ENCODE data around the gene BBS9.

The BBS9 gene

GRCh38 chr7:33099154-33099940 lies 30.0 kb upstream of the BBS9 start:
- Histone ChIP-seq H3K9ac (ENCODE audit: low read length in 5 of 5) (no peak overlapping the region), H3K4me3 (ENCODE audit: low read depth in 1 of 5, low read length in 5 of 5) (no peak overlapping the region), H3K27ac (ENCODE audit: low read depth, low read length) (no peak overlapping the region), H3K36me3 (ENCODE audit: control insufficient read depth in 5 of 5, insufficient read depth in 5 of 5, low read length in 5 of 5) (peaks cover 17 to 66% (median 57%) of the 10 kb centered on the region in 5 donors), H3K9me3 (ENCODE audit: control insufficient read depth in 5 of 5, low read length in 5 of 5) (no peaks in the 10 kb centered on the region), H3K27me3 (ENCODE audit: control insufficient read depth in 5 of 5, insufficient read depth in 4 of 5, low read length in 5 of 5) (no peaks in the 10 kb centered on the region), H3K4me1 (ENCODE audit: control insufficient read depth in 5 of 5, insufficient read depth in 5 of 5, low read length in 5 of 5) (peaks cover 0 to 17% (median 4%) of the 10 kb centered on the region in 5 donors)

- H3K36me3 ChIP-seq (ENCODE audit: control insufficient read depth in 5 of 5, insufficient read depth in 5 of 5, low read length in 5 of 5) = peaks cover 10 to 54% (median 47%) of the 10 kb centered on the region in 5 donors
Observed at GRCh38 chr7:33100770-33101169, 28.6 kb upstream of the BBS9 start.

GRCh38 chr7:33101906-33102305 lies 27.5 kb upstream of the BBS9 start:
- no peak overlapping the region for H3K27ac ChIP-seq (ENCODE audit: low read depth, low read length)
- H3K4me1 ChIP-seq (ENCODE audit: control insufficient read depth in 5 of 5, insufficient read depth in 5 of 5, low read length in 5 of 5) = peaks cover 0 to 24% (median 7%) of the 10 kb centered on the region in 5 donors
- H3K4me3 ChIP-seq (ENCODE audit: low read depth in 1 of 5, low read length in 5 of 5) = no peak overlapping the region
- H3K9me3 ChIP-seq (ENCODE audit: control insufficient read depth in 5 of 5, low read length in 5 of 5) = no peaks in the 10 kb centered on the region
- peaks cover 5 to 43% (median 37%) of the 10 kb centered on the region in 5 donors for H3K36me3 ChIP-seq (ENCODE audit: control insufficient read depth in 5 of 5, insufficient read depth in 5 of 5, low read length in 5 of 5)
- H3K9ac ChIP-seq (ENCODE audit: low read length in 5 of 5) = no peak overlapping the region
- H3K27me3 ChIP-seq (ENCODE audit: control insufficient read depth in 5 of 5, insufficient read depth in 4 of 5, low read length in 5 of 5) = no peaks in the 10 kb centered on the region

More at GRCh38 chr7:33100770-33101169, 28.6 kb upstream of the BBS9 start:
- H3K27ac ChIP-seq (ENCODE audit: low read depth, low read length) = no peak overlapping the region
- no peaks in the 10 kb centered on the region for H3K9me3 ChIP-seq (ENCODE audit: control insufficient read depth in 5 of 5, low read length in 5 of 5)
- no peak overlapping the region for H3K9ac ChIP-seq (ENCODE audit: low read length in 5 of 5)
- peaks cover 0 to 17% (median 4%) of the 10 kb centered on the region in 5 donors for H3K4me1 ChIP-seq (ENCODE audit: control insufficient read depth in 5 of 5, insufficient read depth in 5 of 5, low read length in 5 of 5)
- no peaks in the 10 kb centered on the region for H3K27me3 ChIP-seq (ENCODE audit: control insufficient read depth in 5 of 5, insufficient read depth in 4 of 5, low read length in 5 of 5)
- no peak overlapping the region for H3K4me3 ChIP-seq (ENCODE audit: low read depth in 1 of 5, low read length in 5 of 5)

GRCh38 chr7:33107136-33108066 lies 22.0 kb upstream of the BBS9 start:
- H3K27me3 ChIP-seq (ENCODE audit: control insufficient read depth in 5 of 5, insufficient read depth in 4 of 5, low read length in 5 of 5) = no peaks in the 10 kb centered on the region
- peaks cover 5 to 34% (median 31%) of the 10 kb centered on the region in 5 donors for H3K4me1 ChIP-seq (ENCODE audit: control insufficient read depth in 5 of 5, insufficient read depth in 5 of 5, low read length in 5 of 5)
- H3K4me3 ChIP-seq (ENCODE audit: low read depth in 1 of 5, low read length in 5 of 5) = peak overlapping the region; percentile 66 to 88 (median 86)
- peak overlapping the region; percentile 47 to 92 (median 89) for H3K9ac ChIP-seq (ENCODE audit: low read length in 5 of 5)
- H3K36me3 ChIP-seq (ENCODE audit: control insufficient read depth in 5 of 5, insufficient read depth in 5 of 5, low read length in 5 of 5) = peaks cover 0 to 12% (median 11%) of the 10 kb centered on the region in 5 donors
- no peaks in the 10 kb centered on the region for H3K9me3 ChIP-seq (ENCODE audit: control insufficient read depth in 5 of 5, low read length in 5 of 5)
- no peak overlapping the region for H3K27ac ChIP-seq (ENCODE audit: low read depth, low read length)

GRCh38 chr7:33108554-33109004 lies 20.8 kb upstream of the BBS9 start:
- Histone ChIP-seq H3K4me1 (ENCODE audit: control insufficient read depth in 5 of 5, insufficient read depth in 5 of 5, low read length in 5 of 5) (peaks cover 5 to 32% (median 30%) of the 10 kb centered on the region in 5 donors), H3K9me3 (ENCODE audit: control insufficient read depth in 5 of 5, low read length in 5 of 5) (no peaks in the 10 kb centered on the region), H3K36me3 (ENCODE audit: control insufficient read depth in 5 of 5, insufficient read depth in 5 of 5, low read length in 5 of 5) (peaks cover 0 to under 1% (median under 1%) of the 10 kb centered on the region in 5 donors), H3K4me3 (ENCODE audit: low read depth in 1 of 5, low read length in 5 of 5) (peak overlapping the region; percentile 66 to 88 (median 86)), H3K9ac (ENCODE audit: low read length in 5 of 5) (peak overlapping the region; percentile 86 to 92 (median 90)), H3K27ac (ENCODE audit: low read depth, low read length) (peak overlapping the region; percentile 78), H3K27me3 (ENCODE audit: control insufficient read depth in 5 of 5, insufficient read depth in 4 of 5, low read length in 5 of 5) (peaks cover 0 to 2% (median 0%) of the 10 kb centered on the region in 5 donors)

- peak within 1 kb of the TSS; percentile 66 to 88 (median 86) for H3K4me3 ChIP-seq (ENCODE audit: low read depth in 1 of 5, low read length in 5 of 5)
- H3K9ac ChIP-seq (ENCODE audit: low read length in 5 of 5) = peak within 1 kb of the TSS; percentile 86 to 92 (median 90)
- H3K4me1 ChIP-seq (ENCODE audit: control insufficient read depth in 5 of 5, insufficient read depth in 5 of 5, low read length in 5 of 5) = peaks cover 5 to 32% (median 30%) of the 10 kb centered on the region in 5 donors
- H3K36me3 ChIP-seq (ENCODE audit: control insufficient read depth in 5 of 5, insufficient read depth in 5 of 5, low read length in 5 of 5) = no peaks in the 10 kb centered on the region
- H3K27ac ChIP-seq (ENCODE audit: low read depth, low read length) = peak within 1 kb of the TSS; percentile 78
- peaks cover 0 to 2% (median 0%) of the 10 kb centered on the region in 5 donors for H3K27me3 ChIP-seq (ENCODE audit: control insufficient read depth in 5 of 5, insufficient read depth in 4 of 5, low read length in 5 of 5)
- H3K9me3 ChIP-seq (ENCODE audit: control insufficient read depth in 5 of 5, low read length in 5 of 5) = no peaks in the 10 kb centered on the region
Observed at GRCh38 chr7:33109005-33109757, 20.2 kb upstream of the BBS9 start, which contains the start of gene RP9. RP9 (minus strand) TSS chr7:33109404; CDS start chr7:33109372, 32 bp downstream.

- H3K4me1 ChIP-seq (ENCODE audit: control insufficient read depth in 5 of 5, insufficient read depth in 5 of 5, low read length in 5 of 5) = peaks cover 5 to 32% (median 30%) of the 10 kb centered on the region in 5 donors
- H3K27me3 ChIP-seq (ENCODE audit: control insufficient read depth in 5 of 5, insufficient read depth in 4 of 5, low read length in 5 of 5) = peaks cover 0 to 2% (median 0%) of the 10 kb centered on the region in 5 donors
- H3K27ac ChIP-seq (ENCODE audit: low read depth, low read length) = no peak overlapping the region
- peak overlapping the region; percentile 60 to 87 (median 64) for H3K4me3 ChIP-seq (ENCODE audit: low read depth in 1 of 5, low read length in 5 of 5)
- no peaks in the 10 kb centered on the region for H3K36me3 ChIP-seq (ENCODE audit: control insufficient read depth in 5 of 5, insufficient read depth in 5 of 5, low read length in 5 of 5)
- H3K9me3 ChIP-seq (ENCODE audit: control insufficient read depth in 5 of 5, low read length in 5 of 5) = no peaks in the 10 kb centered on the region
- peak overlapping the region in 3 of 5 donors; percentile 20 to 56 (median 48) for H3K9ac ChIP-seq (ENCODE audit: low read length in 5 of 5)
Observed at GRCh38 chr7:33109758-33110238, 19.6 kb upstream of the BBS9 start.

- Histone ChIP-seq H3K27me3 (ENCODE audit: control insufficient read depth in 5 of 5, insufficient read depth in 4 of 5, low read length in 5 of 5) (peaks cover 0 to 2% (median 0%) of the 10 kb centered on the region in 5 donors), H3K36me3 (ENCODE audit: control insufficient read depth in 5 of 5, insufficient read depth in 5 of 5, low read length in 5 of 5) (no peaks in the 10 kb centered on the region), H3K27ac (ENCODE audit: low read depth, low read length) (no peak overlapping the region), H3K4me3 (ENCODE audit: low read depth in 1 of 5, low read length in 5 of 5) (no peak overlapping the region), H3K9me3 (ENCODE audit: control insufficient read depth in 5 of 5, low read length in 5 of 5) (no peaks in the 10 kb centered on the region), H3K9ac (ENCODE audit: low read length in 5 of 5) (no peak overlapping the region), H3K4me1 (ENCODE audit: control insufficient read depth in 5 of 5, insufficient read depth in 5 of 5, low read length in 5 of 5) (peaks cover 5 to 27% (median 24%) of the 10 kb centered on the region in 5 donors)
Observed at GRCh38 chr7:33111614-33112013, 17.8 kb upstream of the BBS9 start.

GRCh38 chr7:33114976-33115375 lies 14.4 kb upstream of the BBS9 start:
- peaks cover 0 to 2% (median 0%) of the 10 kb centered on the region in 5 donors for H3K27me3 ChIP-seq (ENCODE audit: control insufficient read depth in 5 of 5, insufficient read depth in 4 of 5, low read length in 5 of 5)
- peaks cover 0 to 1% (median under 1%) of the 10 kb centered on the region in 5 donors for H3K4me1 ChIP-seq (ENCODE audit: control insufficient read depth in 5 of 5, insufficient read depth in 5 of 5, low read length in 5 of 5)
- H3K36me3 ChIP-seq (ENCODE audit: control insufficient read depth in 5 of 5, insufficient read depth in 5 of 5, low read length in 5 of 5) = no peaks in the 10 kb centered on the region
- H3K4me3 ChIP-seq (ENCODE audit: low read depth in 1 of 5, low read length in 5 of 5) = no peak overlapping the region
- H3K27ac ChIP-seq (ENCODE audit: low read depth, low read length) = no peak overlapping the region
- no peak overlapping the region for H3K9ac ChIP-seq (ENCODE audit: low read length in 5 of 5)
- H3K9me3 ChIP-seq (ENCODE audit: control insufficient read depth in 5 of 5, low read length in 5 of 5) = peaks cover 0 to 8% (median 0%) of the 10 kb centered on the region in 5 donors
